HG03521 (cell line): ENCODE results near the gene CDX2.

Experiments used
- ATAC-seq: cut with Tn5 transposase; IDR thresholded peaks from one replicate; pipeline ENCODE4 v1.9.1; 2021; ENCODE audit warnings: mild to moderate bottlenecking, moderate library complexity; ENCODE audit not compliant: unreplicated experiment

Gene CDX2

DNA sequence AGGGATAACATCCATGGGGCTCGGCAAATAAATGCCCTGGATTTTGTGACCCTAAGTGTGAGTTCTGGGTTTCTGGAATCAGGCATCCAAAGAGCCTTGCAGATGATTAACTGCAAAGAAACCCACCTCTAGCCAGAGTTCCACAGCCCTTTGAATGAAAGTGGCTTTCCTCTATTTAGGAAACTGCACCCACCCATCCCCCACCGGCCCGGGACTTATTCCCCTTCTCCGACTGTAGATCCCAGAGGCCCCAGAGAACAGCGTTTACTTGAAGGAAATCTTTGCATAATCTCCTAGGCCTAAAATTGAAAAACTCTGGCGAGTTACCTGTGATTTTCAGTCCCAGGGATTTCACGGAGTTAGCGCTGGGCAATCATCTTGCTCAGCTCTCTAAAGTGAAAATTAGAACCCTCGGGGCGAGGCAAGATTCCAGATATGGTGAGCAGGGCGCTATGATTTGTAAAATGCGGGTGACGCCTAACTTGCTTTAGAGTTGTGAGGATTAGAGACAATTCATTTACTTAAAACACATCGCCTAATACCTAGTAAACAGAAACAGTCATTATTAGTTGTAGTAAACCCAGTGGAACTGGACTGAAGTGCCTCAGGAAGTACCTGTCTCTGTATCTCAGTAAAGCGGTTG is 10.0 kb upstream of the CDX2 start:
- no peak for ATAC-seq

DNA sequence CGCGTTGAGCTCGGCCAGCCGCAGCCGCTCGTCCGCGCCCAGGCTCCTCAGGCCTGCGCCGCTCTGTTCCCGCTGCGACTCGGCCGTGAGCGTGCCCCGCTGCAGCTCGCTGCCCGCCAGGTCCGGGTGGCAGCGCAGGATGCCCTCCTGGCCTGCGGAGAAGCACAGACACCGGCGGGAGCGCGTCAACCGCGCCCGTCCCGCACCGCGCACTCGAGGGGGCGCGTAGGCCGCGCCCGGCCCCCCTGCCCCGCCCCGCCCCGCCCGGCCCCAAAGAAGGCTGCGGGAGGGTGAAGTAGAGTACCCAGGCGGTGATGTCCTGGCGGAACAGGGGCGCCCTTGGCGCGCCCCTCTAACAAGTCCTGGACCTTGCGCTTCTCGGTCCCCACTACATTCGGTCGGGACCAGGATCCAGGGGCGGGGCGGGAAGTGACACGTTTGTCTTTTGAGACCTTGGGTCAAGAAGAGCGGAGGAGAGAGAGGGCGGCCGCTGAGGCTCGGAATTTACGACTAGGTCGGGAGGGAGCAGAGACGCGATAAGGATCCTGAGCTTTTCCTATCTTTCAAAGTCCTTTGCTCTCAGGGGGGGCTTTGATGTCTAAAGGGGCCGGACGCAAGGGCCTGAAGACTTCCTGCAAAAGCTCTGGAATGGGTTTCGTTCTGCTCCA is 9.3 kb upstream of the CDX2 start:
- ATAC-seq = no peak

DNA sequence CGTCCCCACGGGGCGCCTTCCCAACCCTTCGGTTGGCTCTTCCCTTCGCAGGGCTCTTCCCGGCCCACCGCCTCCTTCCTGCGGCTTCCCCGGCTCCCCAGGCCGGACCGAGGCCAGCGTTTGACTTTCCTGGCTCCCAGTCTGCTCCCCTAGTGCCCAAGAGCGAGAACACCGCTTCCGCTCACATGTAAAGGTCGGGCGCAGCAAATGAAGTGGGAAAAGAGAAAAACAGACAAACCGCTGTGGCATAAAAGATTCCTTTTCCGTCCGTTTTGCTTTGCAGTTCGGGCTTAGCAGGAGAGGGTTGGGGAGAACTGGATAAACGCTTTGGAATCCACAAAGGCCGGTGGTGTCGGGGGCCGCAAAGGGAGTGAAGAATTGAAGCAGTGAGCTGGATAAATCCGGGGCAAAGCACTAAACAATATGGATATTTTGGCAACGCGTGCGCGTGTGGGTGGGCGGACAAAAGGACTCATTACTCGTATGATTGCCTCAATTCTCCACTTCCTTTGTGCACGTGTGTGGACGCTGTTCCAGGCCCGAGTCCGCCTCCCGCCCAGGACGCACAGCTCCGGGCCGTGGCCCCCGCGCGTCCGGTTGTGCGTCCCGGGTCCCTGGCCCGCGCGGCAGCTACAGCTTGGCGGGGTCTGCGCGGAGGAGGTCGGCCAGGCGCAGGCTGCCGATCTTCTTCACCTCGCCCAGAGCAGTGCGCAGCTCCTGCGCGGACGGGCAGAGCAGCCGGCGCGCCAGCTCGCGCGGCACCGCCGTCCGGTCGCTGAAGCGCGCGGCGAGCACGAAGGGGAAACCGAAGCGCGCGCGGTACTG is 8.6 kb upstream of the CDX2 start:
- ATAC-seq = no peak

DNA sequence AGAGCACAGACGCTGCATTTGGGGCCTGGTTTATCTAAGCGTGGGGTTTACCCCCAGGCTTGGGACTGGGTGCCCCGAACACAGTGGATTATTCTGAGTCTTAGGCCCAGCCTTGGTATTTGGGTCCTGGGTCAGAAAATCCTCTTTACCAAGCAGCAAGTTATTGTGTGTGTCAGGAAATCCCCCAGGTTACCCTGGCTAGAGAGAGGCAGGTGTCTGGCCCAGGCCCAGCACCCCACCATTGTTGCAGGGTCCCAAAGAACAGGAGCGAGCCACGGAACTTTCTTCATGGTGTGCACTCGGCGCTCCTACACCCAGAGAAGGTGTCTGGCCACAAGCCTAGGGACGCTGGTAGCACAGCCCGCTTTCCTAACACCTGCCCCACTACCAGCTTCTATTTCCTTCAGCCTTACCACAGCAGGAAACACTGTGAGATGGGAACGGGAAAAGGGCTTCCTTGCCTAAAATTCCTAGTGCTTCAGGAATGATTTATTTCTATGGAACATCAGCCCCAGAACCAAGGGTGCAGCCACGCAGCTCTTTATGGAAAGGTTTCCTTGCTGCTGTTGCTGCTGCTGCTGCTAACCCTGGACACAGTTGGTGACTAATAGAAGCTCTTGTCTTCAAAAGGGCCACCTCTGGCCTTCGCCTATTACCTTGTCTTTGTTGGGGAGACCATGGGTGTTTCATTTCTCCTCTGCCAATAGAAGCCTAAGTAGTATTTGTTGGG is 7.4 kb upstream of the CDX2 start:
- ATAC-seq = no peak

DNA sequence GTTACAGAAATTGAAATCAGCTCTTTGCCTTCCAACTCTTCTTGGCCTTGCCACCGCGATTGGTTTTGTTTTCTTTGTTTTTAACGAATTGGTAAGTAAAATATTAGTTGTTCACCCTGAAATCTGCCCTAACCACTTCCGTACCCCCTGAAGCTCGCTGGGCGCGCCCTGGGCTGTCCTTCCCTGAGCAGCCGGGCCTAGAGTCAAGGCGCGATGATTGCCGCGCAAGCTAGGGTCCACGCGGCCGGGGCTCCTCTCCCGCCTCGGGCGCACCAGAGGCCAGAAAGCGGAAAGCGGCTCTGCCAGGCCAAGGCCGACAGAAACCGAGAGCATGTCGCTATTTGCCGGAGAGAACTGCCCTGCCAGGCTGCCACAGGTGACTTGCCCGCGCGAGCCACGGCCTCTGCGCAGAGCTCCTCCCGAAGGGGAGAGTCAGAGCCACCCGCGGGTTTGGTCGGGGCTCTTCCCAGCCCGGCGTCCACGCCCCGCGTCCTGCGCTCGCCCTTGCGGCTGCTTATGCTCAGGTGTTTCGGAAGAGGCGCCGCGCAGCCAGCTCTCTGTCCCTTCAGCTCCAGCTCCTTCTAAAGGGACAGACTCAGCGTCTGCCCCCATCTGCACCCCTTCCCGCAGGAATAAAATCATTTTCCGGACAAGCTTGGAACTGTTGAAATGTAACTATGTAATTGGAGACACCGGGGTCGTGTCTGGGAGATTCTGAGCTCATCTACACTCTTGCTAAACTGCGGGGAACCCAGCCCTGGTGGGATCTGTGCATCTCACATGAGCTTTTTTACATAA is 6.6 kb upstream of the CDX2 start:
- no peak for ATAC-seq

DNA sequence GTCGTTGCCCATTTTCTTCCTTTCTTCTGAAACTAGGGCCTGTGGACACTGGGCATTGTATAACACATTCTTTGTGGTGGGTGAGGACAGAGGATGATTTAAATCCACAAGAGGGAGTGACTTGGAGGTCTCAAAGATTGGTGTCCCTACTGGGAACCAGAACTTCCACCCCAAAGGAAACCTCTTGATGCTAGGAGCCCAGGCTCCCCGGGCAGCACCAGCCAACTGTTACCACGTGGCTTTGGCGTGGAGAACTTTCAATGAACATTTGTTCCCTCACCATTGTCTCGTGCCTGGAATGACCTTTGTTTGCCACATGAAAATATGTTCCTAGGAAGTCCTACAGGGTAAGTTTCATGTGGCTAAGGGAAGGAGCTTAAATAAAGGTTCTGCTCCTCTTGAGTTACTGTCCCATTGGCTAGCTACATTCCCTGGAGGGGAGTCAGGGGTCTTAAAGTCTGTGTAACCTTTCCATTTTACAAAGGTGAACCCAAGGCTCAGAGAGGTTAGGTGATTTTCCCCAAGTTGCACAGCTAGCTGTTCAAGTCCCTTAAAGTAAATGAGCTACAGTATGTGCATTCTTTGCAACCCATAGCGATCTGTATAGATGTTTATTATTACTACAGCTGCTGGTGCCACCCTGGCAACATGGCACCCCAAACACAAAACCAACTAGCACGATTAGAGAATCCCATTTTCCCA is 5.0 kb upstream of the CDX2 start:
- ATAC-seq = no peak

DNA sequence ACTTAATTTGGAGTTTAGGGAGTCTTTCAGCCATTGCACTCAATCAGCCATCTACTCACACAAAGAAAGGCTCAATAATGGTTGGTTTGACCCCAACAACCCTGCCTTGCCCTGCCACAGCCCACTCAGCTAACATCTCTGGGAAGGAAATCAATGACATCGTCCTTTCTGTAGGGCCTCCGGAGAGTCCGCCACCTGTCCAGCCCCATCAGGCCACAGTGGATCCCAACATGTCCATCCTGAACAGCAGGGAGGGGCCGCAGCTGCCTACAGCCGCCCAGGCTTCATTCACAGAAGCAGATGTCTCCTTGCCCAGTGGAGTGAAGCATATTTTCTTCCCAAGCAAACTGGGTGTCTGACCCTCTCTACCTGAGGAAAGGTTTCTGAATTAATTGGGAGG is 4.2 kb upstream of the CDX2 start:
- ATAC-seq = no peak

DNA sequence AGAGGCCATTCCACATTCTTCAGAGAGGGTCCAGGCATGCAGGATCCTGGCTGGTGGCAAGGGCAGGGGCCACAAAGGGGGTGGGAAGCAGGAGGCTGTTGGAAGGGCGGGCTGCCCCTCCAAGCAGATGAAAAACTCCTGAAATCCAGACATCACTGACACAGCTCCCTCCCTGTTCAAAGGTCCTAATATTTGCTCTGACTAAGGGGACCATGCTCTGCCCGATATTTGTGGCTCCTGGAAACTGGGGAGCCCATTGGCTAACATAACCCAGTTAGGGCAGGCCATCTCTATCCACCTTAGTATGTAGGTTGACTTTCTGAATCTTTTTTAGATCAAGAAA is 3.3 kb upstream of the CDX2 start:
- ATAC-seq = no peak

DNA sequence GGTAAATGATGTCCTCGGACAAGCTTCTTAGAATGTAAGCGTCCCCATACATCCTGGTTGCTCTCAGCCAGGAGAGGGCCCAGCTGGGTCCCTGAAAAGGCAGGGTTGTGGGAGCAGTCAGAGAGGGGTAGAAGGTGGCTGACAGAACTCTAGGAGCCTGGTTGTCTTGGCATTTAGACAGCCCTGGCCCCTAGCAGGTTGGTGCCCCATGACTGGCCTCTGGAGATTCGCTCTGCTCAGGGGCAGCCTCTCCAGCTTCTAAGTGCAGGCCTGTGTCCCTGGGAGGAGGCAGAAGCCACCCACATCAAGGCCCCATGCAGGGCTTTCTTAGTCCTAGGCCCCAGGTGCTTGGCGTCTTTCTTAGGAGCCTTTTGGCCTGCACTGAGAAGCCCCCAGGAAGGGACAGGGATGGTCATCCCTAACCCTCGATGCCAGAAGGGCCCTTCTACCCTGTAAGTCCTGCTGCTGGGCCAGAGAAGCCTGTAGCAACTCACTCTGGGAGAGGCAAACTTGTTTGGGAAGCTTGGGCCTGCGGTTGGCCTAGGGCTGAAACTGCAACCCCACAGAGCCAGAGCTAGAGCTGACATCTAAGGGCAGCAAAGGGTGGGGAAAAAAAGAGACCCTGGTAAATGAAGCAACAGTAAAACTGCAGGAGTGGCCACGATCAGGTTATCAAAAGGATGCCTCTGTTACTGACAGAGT is 2.8 kb upstream of the CDX2 start:
- ATAC-seq = no peak

DNA sequence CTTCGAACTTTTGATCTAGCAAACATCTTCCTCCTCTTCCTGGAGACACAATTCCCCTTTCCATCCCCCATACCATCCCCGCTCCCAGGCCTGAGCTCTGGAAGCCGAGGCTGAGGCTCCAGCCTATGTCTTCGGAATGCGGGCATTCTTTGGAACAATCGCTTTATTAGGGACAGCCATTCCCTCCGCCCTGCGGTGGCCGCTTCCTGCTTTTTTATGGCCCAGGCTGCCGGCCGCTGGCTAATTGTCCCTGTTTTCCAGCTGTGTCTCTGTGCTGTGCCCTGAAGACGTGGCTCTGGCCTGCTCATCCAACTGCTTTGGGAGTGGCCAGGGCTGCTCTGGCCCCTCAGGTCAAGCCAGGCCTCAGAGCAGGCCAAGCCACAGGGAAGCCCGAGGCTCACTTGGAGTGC is 2.1 kb upstream of the CDX2 start:
- no peak for ATAC-seq

DNA sequence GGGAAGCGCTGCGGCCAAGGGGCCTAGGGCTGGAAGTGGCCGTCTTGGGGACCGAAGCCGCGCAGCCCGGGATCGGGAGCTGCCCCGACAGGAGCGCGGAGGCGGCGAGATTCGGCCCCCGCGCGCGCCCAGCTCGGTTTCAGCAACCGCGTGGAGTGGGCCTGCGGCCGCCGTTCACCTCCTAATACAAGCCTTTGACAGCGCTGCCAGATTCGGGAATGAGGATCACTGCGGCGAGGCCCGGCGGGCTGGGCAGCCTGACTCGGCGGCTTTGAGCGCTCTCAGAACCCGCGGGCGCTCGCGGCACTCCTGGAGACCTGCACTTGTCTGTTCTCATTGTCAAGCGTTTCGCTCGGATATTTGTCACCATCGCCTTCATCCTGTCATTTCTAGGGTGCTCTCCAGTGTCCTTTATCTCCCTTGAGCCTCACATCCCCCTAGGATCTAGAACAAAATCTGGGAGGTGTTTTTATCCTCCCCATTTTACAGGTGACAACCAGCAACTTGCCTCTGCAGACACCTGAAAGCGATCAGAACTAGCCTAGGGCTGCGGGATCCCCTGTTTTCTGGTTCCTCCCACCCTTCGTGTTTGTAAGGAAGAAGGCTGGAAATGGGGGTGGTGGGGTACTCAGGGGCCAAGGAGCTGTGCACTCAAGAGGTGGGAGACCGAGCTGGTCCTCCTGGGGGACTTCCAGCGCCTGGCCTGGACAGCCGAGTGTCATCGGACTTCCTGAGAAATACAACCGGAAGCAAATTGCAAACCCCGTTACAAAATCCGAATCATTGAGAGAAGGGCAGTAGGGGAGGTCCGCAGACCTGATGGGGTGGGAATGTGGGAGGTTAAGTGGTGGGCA is 1.5 kb upstream of the CDX2 start:
- ATAC-seq = no peak

DNA sequence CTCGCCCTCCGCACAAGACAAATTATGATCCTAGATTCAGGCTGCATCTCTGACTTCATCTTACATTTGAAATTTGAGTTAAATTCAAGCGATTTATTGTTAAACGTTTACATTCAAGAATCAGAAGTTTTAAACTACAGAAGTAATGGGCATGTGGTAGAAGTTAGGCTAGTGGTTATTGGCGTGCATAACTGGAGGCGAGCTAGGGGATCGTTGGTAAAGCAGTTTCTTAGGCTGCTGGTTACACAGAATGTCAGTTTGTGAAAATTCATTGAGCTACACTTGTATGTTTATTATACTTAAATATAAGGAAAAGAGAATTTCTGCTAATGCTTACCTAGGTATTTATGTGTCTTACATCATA is 733 bp upstream of the CDX2 start:
- ATAC-seq = no peak

DNA sequence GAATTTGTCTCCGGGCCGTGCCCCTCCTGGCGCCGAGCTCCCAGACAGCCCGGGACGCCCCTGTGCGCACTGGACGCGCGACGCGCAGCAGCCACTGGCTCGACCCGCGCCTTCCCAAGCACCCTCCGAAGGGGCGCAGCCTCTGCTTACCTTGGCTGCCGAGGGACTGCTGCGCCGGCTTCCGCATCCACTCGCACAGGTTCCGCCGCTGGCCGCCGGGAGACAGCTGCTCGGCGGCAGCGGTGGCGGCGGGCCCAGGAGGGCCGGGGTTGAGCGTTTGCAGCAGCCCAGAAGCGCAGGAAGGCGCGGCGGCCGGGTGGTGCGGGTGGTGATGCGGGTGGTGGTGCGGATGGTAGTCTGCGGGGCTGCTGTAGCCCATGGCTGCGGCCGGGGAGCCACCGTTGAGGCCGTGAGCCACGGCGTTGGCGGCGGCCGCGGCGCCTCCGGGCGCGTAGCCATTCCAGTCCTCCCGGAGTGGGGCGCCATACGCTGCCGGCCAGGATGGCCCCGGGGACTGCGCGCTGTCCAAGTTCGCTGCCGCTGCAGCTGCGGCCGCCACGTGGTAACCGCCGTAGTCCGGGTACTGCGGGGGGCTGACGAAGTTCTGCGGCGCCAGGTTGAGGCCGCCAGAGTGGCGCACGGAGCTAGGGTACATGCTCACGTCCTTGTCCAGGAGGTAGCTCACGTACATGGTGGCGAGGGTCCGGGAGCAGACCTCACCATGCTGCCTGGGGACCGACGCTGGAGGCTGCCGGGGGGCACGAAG is 616 bp downstream of the CDX2 start:
- ATAC-seq = no peak

DNA sequence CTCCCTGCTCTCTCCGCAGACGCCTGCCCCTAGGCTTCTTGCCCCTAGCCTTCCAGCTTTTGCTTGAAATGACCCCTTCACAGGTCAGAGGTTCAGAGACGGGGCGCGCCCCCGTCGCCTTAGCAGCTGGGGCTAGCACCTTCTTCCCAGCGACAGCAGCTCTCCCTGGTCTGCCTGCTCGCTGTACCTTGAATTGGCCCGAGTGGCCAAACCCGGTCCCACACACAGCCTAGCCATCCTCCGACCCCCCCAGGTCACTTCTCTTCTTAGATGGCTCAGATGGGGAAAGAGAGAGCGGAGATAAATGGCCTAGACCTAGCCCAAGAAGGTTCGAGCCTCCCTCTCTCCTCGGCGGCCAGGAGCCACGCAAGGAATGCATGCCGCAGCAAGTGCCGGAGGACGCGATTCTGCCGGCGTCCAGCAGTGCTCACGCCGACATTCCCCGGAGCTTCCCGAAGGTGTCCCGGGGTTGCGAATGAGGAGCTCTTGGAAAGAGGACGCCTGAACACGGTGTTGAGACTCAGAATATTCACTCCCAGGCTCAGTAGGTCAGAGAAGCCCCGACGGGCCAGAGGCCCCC is 1.3 kb downstream of the CDX2 start:
- no peak for ATAC-seq

DNA sequence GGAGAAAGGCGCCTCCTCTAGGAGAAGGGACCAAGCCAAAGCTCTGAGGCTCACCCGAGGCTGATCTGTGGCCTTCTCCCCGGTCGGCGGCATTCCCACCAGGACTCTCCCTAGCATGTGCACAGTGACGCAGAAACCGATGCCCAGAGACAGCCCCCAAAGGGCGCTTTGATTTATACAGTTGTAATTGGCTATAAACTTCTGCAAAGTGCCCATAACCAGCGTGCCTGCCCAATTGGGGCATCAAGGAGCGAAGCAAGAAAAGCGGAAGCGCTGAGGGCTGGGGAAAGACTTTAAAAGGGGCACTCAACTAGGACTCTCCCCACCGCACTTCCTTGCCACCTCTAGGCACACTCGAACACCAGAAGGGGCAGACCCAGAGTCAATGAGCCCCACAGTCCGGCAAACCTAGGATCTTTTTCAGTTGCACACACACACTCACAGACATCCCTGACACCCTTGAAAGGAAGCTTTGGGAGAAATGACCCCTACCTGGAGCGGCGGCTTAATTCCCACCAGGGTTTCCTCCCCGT is 1.8 kb downstream of the CDX2 start:
- ATAC-seq = no peak

DNA sequence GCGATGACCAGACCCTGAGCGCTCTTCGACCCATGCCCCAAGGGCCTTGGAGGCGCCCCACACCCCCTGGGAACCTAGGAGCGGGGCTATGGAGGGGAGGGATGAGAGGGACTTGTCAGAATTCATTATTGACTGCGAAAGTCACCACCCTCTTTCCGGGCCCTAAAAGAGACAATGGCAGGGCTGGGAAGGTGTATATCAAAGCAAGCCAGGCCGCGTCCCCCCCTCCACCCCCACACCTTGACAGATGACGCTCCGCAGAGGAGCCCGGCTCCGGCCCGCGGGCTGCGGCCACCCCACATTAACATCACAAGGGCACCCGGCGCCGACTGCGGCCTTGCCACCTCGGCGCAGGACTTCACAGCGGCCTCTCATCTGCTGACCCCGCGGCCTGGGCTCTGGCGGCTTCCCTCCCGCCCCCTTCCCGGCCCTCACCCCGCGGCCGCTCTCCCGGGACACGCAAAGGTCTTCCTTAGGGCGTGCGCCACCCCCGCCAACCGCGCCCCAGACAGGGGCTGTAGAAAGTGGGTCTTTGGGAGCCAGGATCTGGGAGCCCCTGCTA is 2.4 kb downstream of the CDX2 start:
- no peak for ATAC-seq
